H1 (cell line): ENCODE data around the gene CAMK2N2. TPM values are rescaled to one million over a fixed set of nuclear protein-coding genes. Genes with fewer than 3 reads are reported as not detected.

Experiments
- CREB1 ChIP-seq: IDR thresholded peaks from 2 replicates; pipeline ENCODE4 v1.6.1; 2012; ENCODE audit warnings: inconsistent platforms
- GTF2F1 ChIP-seq: IDR thresholded peaks from 2 replicates; pipeline ENCODE4 v1.6.1; 2012; ENCODE audit warnings: low read depth, low read length, improper control_type of control experiment, borderline replicate concordance
- SIRT6 ChIP-seq: IDR thresholded peaks from one replicate; pipeline ENCODE4 v1.7.1; 2012; ENCODE audit warnings: low read length, inconsistent platforms
- polyA plus RNA-seq, 7 experiments: library from polyadenylated mRNA; depleted of rRNA in 3 of 7; stranded (reverse) in 5 of 7; unstranded in 2 of 7; fragments of >200 nt in 5 of 7; fragments of 200-250 nt in 2 of 7; gene quantifications; 1 replicate in 5 of 7; 2 replicates in 1 of 7; 4 replicates in 1 of 7; pipeline versions ENCODE4 v1.2.1 to v1.2.3, GENCODE V29; 2011 to 2013; ENCODE audit warnings: missing spikeins in 2 of 7, mixed read lengths in 2 of 7
- total RNA-seq: library from RNA; stranded (reverse); fragmentation: NEBNext Ultra II Directional; extraction: Animal tissue kit (Norgen Biotek cat#: 25700); gene quantifications from 2 replicates; pipeline ENCODE4 v1.2.1, GENCODE V29; 2021
- TF ChIP-seq, protein P1 (sequence below): IDR thresholded peaks from 2 replicates; pipeline ENCODE4 v1.6.1; 2011; ENCODE audit warnings: low read length, improper control_type of control experiment

CAMK2N2 gene
- total and polyA plus RNA-seq, 2 of the 8 experiments (the other 6 are each of a cell fraction or from before 2014, with no cell fraction given) = 4.0 to 17.7 TPM

DNA sequence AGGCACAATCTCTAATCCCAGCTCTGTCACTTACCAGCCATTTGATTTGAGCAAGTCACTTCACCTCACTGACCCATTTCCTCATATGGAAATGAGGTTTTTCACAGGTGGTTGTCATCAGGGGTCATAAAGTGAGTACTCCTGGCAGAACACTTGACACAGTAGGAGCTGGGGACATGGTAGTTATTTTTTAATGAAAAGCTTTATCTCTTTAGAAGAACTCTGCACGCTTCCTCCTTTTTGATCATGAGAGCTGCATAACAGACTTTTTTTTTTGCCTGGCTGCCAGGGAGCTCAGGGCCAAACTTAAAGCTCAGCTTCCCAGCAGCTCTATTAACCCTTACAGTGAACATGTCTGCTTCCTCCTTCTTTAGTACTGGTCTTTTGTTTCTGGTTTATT lies 23.5 kb downstream of the CAMK2N2 start (continued):
- TF ChIP-seq GTF2F1 (no peak), SIRT6 (no peak), CREB1 (no peak)
- TF ChIP-seq, protein P1, sequence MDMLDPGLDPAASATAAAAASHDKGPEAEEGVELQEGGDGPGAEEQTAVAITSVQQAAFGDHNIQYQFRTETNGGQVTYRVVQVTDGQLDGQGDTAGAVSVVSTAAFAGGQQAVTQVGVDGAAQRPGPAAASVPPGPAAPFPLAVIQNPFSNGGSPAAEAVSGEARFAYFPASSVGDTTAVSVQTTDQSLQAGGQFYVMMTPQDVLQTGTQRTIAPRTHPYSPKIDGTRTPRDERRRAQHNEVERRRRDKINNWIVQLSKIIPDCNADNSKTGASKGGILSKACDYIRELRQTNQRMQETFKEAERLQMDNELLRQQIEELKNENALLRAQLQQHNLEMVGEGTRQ = no peak
